CD1c-positive myeloid dendritic cell (primary cell): ENCODE results near the gene USP17L20.
"Not testable (repeated sequence)": the region's sequence is repeated elsewhere in the genome, so short reads cannot be mapped to it uniquely, and the experiment has no call there.

Experiments used
- DNase-seq: peaks from one replicate; pipeline ENCODE4 v3.0.0-alpha.2; 2016; ENCODE audit errors: extremely low spot score

The USP17L20 gene

GRCh38 chr4:9257824-9258223 is at the start of gene USP17L20:
TSS of gene USP17L20 (plus strand) at chr4:9258124. CDS start at chr4:9258124, 0 bp downstream.
- DNase-seq: not testable (repeated sequence)

- not testable (repeated sequence) for DNase-seq
These were observed 47.6 kb upstream of the USP17L20 start, which contains the start of gene USP17L10 for GRCh38 chr4:9210357-9210756. TSS of gene USP17L10 (plus strand) at chr4:9210657. CDS start at chr4:9210657, 0 bp downstream.

- not testable (repeated sequence) for DNase-seq
These were observed 43.2 kb upstream of the USP17L20 start for GRCh38 chr4:9214701-9215100.

- DNase-seq: not testable (repeated sequence)
These were observed 42.8 kb upstream of the USP17L20 start, which contains the start of gene USP17L11 for GRCh38 chr4:9215105-9215504. TSS of gene USP17L11 (plus strand) at chr4:9215405. CDS start at chr4:9215405, 0 bp downstream.

- not testable (repeated sequence) for DNase-seq
These were observed 38.1 kb upstream of the USP17L20 start, which contains the start of gene USP17L12 for GRCh38 chr4:9219852-9220251. TSS of gene USP17L12 (plus strand) at chr4:9220152. CDS start at chr4:9220152, 0 bp downstream.

GRCh38 chr4:9224596-9224995 is 33.3 kb upstream of the USP17L20 start, which contains the start of gene USP17L13:
TSS of gene USP17L13 (plus strand) at chr4:9224896. CDS start at chr4:9224896, 0 bp downstream.
- DNase-seq: not testable (repeated sequence)

GRCh38 chr4:9230249-9230648 is 27.7 kb upstream of the USP17L20 start:
- not testable (repeated sequence) for DNase-seq

- not testable (repeated sequence) for DNase-seq
These were observed 23.8 kb upstream of the USP17L20 start, which contains the start of gene USP17L15 for GRCh38 chr4:9234085-9234484. TSS of gene USP17L15 (plus strand) at chr4:9234385. CDS start at chr4:9234385, 0 bp downstream.

GRCh38 chr4:9238461-9238860 is 19.5 kb upstream of the USP17L20 start:
- DNase-seq: not testable (repeated sequence)

- DNase-seq: not testable (repeated sequence)
These were observed 14.3 kb upstream of the USP17L20 start, which contains the start of gene USP17L17 for GRCh38 chr4:9243579-9243978. TSS of gene USP17L17 (plus strand) at chr4:9243879. CDS start at chr4:9243879, 0 bp downstream.

- peak; percentile 0 for DNase-seq
These were observed 9.8 kb upstream of the USP17L20 start, which contains the start of gene USP17L18 for GRCh38 chr4:9247953-9248680. TSS of gene USP17L18 (plus strand) at chr4:9248630. CDS start at chr4:9248630, 0 bp downstream.

- not testable (repeated sequence) for DNase-seq
These were observed 4.8 kb upstream of the USP17L20 start, which contains the start of gene USP17L19 for GRCh38 chr4:9253078-9253477. TSS of gene USP17L19 (plus strand) at chr4:9253378. CDS start at chr4:9253378, 0 bp downstream.

GRCh38 chr4:9262572-9262971 is 4.6 kb downstream of the USP17L20 start, which contains the start of gene USP17L21:
TSS of gene USP17L21 (plus strand) at chr4:9262872. CDS start at chr4:9262872, 0 bp downstream.
- not testable (repeated sequence) for DNase-seq

- DNase-seq: not testable (repeated sequence)
These were observed 9.4 kb downstream of the USP17L20 start, which contains the start of gene USP17L22 for GRCh38 chr4:9267319-9267718. TSS of gene USP17L22 (plus strand) at chr4:9267619. CDS start at chr4:9267619, 0 bp downstream.

- DNase-seq: not testable (repeated sequence)
These were observed 13.8 kb downstream of the USP17L20 start for GRCh38 chr4:9271719-9272118.
